CD8-positive, alpha-beta memory T cell (primary cell): ENCODE measurements around the gene OR4D9. TPM values are rescaled to one million over a fixed set of nuclear protein-coding genes. Genes with fewer than 3 reads are reported as not detected.
A peak's percentile ranks its signal among the peaks of the same experiment; 100 is the strongest.

Source experiments
- CTCF ChIA-PET: fragments of 350-600 bp; sonication (Branson Sonifier 250); formaldehyde crosslinking; loops from one replicate; lab custom pipeline; 2021; ENCODE audit warnings: antibody characterized with exemption; lab: Charles Lee
- POLR2A ChIA-PET: fragments of 350-600 bp; sonication (Branson Sonifier 250); formaldehyde crosslinking; loops from one replicate; lab custom pipeline; 2021; ENCODE audit warnings: antibody characterized with exemption; lab: Charles Lee
- DNase-seq, 5 donors: peaks; one replicate each; pipeline versions ENCODE4 v3.0.0 to v3.0.0-alpha.2; 2020 to 2022; ENCODE audit warnings: mixed read lengths in 1 of 5
- H3K27ac ChIP-seq: one replicate; pipeline ENCODE4 v1.7.0; 2013; ENCODE audit warnings: low read depth, mild to moderate bottlenecking, low read length, moderate library complexity
- H3K27me3 ChIP-seq: 2 replicates; pipeline ENCODE4 v1.7.0; 2013; ENCODE audit warnings: low read length, mild to moderate bottlenecking; ENCODE audit not compliant: insufficient read depth, poor library complexity, severe bottlenecking
- H3K36me3 ChIP-seq: 2 replicates; pipeline ENCODE4 v1.7.0; 2013; ENCODE audit warnings: mild to moderate bottlenecking, low read length, moderate library complexity; ENCODE audit not compliant: insufficient read depth
- H3K4me1 ChIP-seq: 2 replicates; pipeline ENCODE4 v1.7.0; 2013; ENCODE audit warnings: mild to moderate bottlenecking, low read length, moderate library complexity; ENCODE audit not compliant: insufficient read depth
- H3K4me3 ChIP-seq: 2 replicates; pipeline ENCODE4 v1.7.0; 2013; ENCODE audit warnings: mild to moderate bottlenecking, low read length
- H3K9me3 ChIP-seq: 2 replicates; pipeline ENCODE4 v1.7.0; 2013; ENCODE audit warnings: mild to moderate bottlenecking, low read length
- H3K27ac Mint-ChIP-seq, 8 donors: one replicate each; pipeline ENCODE4 v1.8.0; 2020 to 2021; ENCODE audit warnings: mixed read lengths in 8 of 8, mild to moderate bottlenecking in 6 of 8, inconsistent platforms in 3 of 8, moderate library complexity in 3 of 8
- H3K27me3 Mint-ChIP-seq, 2 donors: one replicate each; pipeline ENCODE4 v1.8.0; 2020 to 2021; ENCODE audit warnings: mixed read lengths in 2 of 2, mild to moderate bottlenecking in 1 of 2, moderate library complexity in 1 of 2
- H3K36me3 Mint-ChIP-seq, 3 donors: one replicate each; pipeline ENCODE4 v1.8.0; 2020 to 2021; ENCODE audit warnings: mixed read lengths in 3 of 3, inconsistent platforms in 1 of 3, mild to moderate bottlenecking in 1 of 3
- H3K4me1 Mint-ChIP-seq, 3 donors: one replicate each; pipeline ENCODE4 v1.8.0; 2020 to 2021; ENCODE audit warnings: mixed read lengths in 3 of 3, inconsistent platforms in 1 of 3, mild to moderate bottlenecking in 1 of 3
- H3K4me3 Mint-ChIP-seq, 7 donors: one replicate each; pipeline ENCODE4 v1.8.0; 2020 to 2021; ENCODE audit warnings: mixed read lengths in 7 of 7, mild to moderate bottlenecking in 6 of 7, moderate library complexity in 4 of 7, inconsistent platforms in 2 of 7
- H3K9me3 Mint-ChIP-seq, 5 donors: one replicate each; pipeline ENCODE4 v1.8.0; 2020 to 2022; ENCODE audit warnings: mixed read lengths in 5 of 5, mild to moderate bottlenecking in 3 of 5, moderate library complexity in 2 of 5, inconsistent platforms in 1 of 5
- polyA plus RNA-seq: library from polyadenylated mRNA; unstranded; fragments of 300-500 nt; fragmentation: Illumina TruSeq; gene quantifications from one replicate; pipeline ENCODE4 v1.2.3, GENCODE V29; 2021
- total RNA-seq, 2 experiments: library from RNA; stranded (reverse); gene quantifications; one replicate each; pipeline ENCODE4 v1.2.3, GENCODE V29; 2021

Gene OR4D9
- total and polyA plus RNA-seq, 3 experiments from 2014 or later, result not detected

DNA sequence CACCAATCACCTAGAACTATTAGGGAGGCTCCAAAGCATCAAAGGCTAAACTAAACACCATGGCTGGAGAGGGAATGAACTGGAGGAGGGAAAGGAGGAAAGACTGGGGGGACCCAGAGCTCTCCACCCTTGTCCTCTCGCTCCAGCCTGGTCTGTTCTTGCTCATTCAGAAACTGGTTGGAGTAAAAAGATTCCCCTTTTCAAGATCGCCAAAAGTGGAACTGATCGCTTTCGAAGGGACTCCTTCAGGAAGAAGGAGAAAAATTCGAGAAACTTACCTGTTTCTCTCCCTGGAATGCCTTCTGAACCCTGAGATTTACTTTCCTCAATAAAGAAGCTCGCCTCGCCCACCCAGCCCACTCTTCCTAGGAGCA is 46.9 kb downstream of the OR4D9 start:
- peaks cover 0 to 4% (median 2%) of the 10 kb centered on the region in 5 donors for H3K9me3 Mint-ChIP-seq
- Histone ChIP-seq H3K27me3 (no peaks in the 10 kb centered on the region), H3K4me1 (peaks cover 43% of the 10 kb centered on the region), H3K4me3 (no peak overlapping the region), H3K27ac (peak overlapping the region; percentile 52), H3K36me3 (no peaks in the 10 kb centered on the region), H3K9me3 (no peaks in the 10 kb centered on the region)
- peaks cover 0 to 6% (median 2%) of the 10 kb centered on the region in 3 donors for H3K36me3 Mint-ChIP-seq
- no peak for DNase-seq
- peak overlapping the region in 2 of 8 donors; percentile 66 to 99 for H3K27ac Mint-ChIP-seq
- H3K4me3 Mint-ChIP-seq, result peak overlapping the region in 6 of 7 donors; percentile 31 to 82 (median 74)
- ChIA-PET CTCF (interaction anchor here (1.5 to 5.2 kb wide), 4 partner anchors 8 to 111 kb away, joined by 5 to 20 read pairs (median 8); partner anchors contain the start of genes OSBP and PATL1), POLR2A (no interaction called here)
- H3K4me1 Mint-ChIP-seq, result peaks cover 46 to 58% (median 55%) of the 10 kb centered on the region in 3 donors
- peaks cover 0 to 16% of the 10 kb centered on the region in 2 donors for H3K27me3 Mint-ChIP-seq

- ChIA-PET POLR2A (interaction anchor here (1.8 to 2.1 kb wide), 3 partner anchors 10 to 109 kb away, joined by 6 to 35 read pairs (median 21); partner anchors contain the start of genes OSBP and PATL1), CTCF (interaction anchor here (1.0 to 5.2 kb wide), 4 partner anchors 10 to 388 kb away, joined by 3 to 20 read pairs (median 8); partner anchors contain the start of gene OSBP)
- peak overlapping the region; percentile 92 to 99 (median 95) for H3K4me3 Mint-ChIP-seq
- H3K9me3 Mint-ChIP-seq, result peaks cover 0 to 4% (median 2%) of the 10 kb centered on the region in 5 donors
- peaks cover 0 to 6% (median 2%) of the 10 kb centered on the region in 3 donors for H3K36me3 Mint-ChIP-seq
- Histone ChIP-seq H3K9me3 (no peaks in the 10 kb centered on the region), H3K27me3 (no peaks in the 10 kb centered on the region), H3K36me3 (no peaks in the 10 kb centered on the region), H3K27ac (peak overlapping the region; percentile 77), H3K4me1 (peaks cover 43% of the 10 kb centered on the region), H3K4me3 (peak overlapping the region; percentile 98)
- H3K4me1 Mint-ChIP-seq, result peaks cover 44 to 55% (median 55%) of the 10 kb centered on the region in 3 donors
- H3K27me3 Mint-ChIP-seq, result peaks cover 0 to 15% of the 10 kb centered on the region in 2 donors
- peak overlapping the region in 7 of 8 donors; percentile 92 to 99 (median 96) for H3K27ac Mint-ChIP-seq
- DNase-seq, result no peak
Observed at GRCh38 chr11:59559886-59560285, 48.5 kb downstream of the OR4D9 start.

DNA sequence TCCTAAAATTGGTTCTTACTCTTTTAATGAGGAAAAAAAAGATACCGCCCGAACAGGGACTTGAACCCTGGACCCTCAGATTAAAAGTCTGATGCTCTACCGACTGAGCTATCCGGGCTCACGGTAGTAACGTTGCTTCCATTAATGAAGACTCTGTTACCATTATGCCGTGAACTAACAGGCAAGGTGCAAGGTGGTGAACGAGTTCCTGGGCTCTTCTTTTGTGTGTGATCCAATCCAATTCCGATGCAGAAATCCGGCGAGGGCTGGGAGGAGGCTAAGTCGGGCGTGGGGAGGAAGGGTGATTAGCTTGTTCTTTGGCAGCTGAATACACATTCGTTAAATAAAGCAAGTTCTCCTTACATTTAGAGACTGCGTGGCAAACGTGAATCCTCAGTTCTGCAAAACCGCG is 49.0 kb downstream of the OR4D9 start:
- H3K4me1 Mint-ChIP-seq, result peaks cover 44 to 54% (median 54%) of the 10 kb centered on the region in 3 donors
- CTCF ChIA-PET, result interaction anchor here (1.0 to 5.2 kb wide), 8 partner anchors 10 to 402 kb away, joined by 3 to 20 read pairs (median 7); partner anchors contain the start of genes OSBP and PATL1

DNA sequence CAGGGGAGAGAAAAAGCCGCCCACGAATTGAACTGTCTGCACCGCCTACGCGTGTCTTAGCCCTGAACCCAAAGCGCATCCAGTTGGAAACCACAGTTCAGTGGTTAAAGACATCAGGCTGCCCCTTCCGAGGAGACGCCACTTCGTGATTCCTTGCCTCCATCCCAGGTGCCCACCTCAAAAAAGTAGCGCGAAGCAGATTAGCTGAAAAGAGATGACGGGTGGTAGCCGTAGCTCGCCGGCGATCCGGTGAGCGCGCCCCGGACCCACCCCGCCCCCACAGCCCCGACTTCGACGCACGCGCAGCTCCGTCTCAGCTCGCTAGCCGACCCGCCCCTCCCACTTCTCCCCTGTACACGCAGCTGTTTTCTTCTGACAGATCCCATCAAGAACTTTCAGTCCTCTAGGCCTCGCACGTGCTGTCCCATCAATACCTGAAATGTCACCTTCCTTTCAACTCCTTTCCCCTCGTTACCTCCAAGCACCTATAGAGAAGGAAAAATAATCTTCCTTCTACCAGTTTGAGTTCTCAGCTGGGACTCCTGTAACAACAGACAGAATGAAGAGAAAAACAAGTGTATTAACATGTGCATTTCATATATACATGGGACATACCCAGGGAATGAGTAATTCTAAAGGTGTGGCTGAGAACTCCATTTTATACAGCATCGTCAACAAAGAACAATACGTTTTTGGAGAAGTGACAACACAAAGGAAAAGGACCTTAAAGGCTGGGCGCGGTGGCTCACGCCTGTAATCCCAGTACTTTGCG is 49.5 kb downstream of the OR4D9 start:
- peaks cover 0 to 4% (median 2%) of the 10 kb centered on the region in 5 donors for H3K9me3 Mint-ChIP-seq
- Histone ChIP-seq H3K9me3 (no peaks in the 10 kb centered on the region), H3K4me1 (peaks cover 39% of the 10 kb centered on the region), H3K36me3 (no peaks in the 10 kb centered on the region), H3K27ac (peak overlapping the region; percentile 77), H3K4me3 (peak overlapping the region; percentile 98), H3K27me3 (no peaks in the 10 kb centered on the region)
- H3K36me3 Mint-ChIP-seq, result peaks cover 0 to 6% (median 2%) of the 10 kb centered on the region in 3 donors
- POLR2A ChIA-PET, result interaction anchor here (1.8 to 2.1 kb wide), 3 partner anchors 11 to 108 kb away, joined by 6 to 35 read pairs (median 21); partner anchors contain the start of genes OSBP and PATL1
- peaks cover 0 to 13% of the 10 kb centered on the region in 2 donors for H3K27me3 Mint-ChIP-seq
- DNase-seq, result peak; percentile 72 to 86 (median 74)
- H3K4me1 Mint-ChIP-seq, result peaks cover 42 to 52% (median 51%) of the 10 kb centered on the region in 3 donors
- H3K27ac Mint-ChIP-seq, result peak overlapping the region; percentile 92 to 99 (median 96)
- CTCF ChIA-PET, result interaction anchor here (1.0 to 5.2 kb wide), 7 partner anchors 11 to 403 kb away, joined by 3 to 20 read pairs (median 6); partner anchors contain the start of genes OSBP and PATL1
- peak overlapping the region; percentile 92 to 99 (median 95) for H3K4me3 Mint-ChIP-seq

More for the DNA sequence above, 49.0 kb downstream of the OR4D9 start:
- Histone ChIP-seq H3K36me3 (no peaks in the 10 kb centered on the region), H3K27ac (peak overlapping the region; percentile 77), H3K4me3 (peak overlapping the region; percentile 98), H3K4me1 (peaks cover 43% of the 10 kb centered on the region), H3K27me3 (no peaks in the 10 kb centered on the region), H3K9me3 (no peaks in the 10 kb centered on the region)
- H3K4me3 Mint-ChIP-seq, result peak overlapping the region; percentile 92 to 99 (median 95)
- DNase-seq, result peak; percentile 46 to 83 (median 75)
- POLR2A ChIA-PET, result interaction anchor here (1.8 to 2.1 kb wide), 3 partner anchors 10 to 109 kb away, joined by 6 to 35 read pairs (median 21); partner anchors contain the start of genes OSBP and PATL1
- peaks cover 0 to 4% (median 2%) of the 10 kb centered on the region in 5 donors for H3K9me3 Mint-ChIP-seq
- H3K36me3 Mint-ChIP-seq, result peaks cover 0 to 6% (median 2%) of the 10 kb centered on the region in 3 donors
- H3K27me3 Mint-ChIP-seq, result peaks cover 0 to 15% of the 10 kb centered on the region in 2 donors
- H3K27ac Mint-ChIP-seq, result peak overlapping the region; percentile 92 to 99 (median 96)

DNA sequence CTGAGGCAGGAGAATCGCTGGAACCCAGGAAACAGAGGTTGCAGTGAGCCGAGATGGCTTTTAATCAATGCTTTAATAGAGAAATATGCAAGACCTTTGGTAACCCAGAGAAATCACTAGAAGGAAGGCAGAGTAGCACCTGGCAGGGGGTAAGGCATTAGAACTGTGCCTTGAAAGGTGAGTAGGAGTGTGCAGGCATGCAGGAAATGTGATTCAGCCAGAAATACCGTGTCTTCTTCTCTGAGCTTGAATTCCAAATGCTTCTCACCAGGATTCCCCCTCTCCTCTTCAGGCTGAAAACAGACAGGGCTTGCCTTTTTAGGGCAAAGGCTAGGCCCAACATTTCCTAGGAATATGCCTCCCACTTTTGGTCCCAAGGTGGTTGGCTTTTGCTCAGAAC is 51.0 kb downstream of the OR4D9 start:
- Mint-ChIP-seq H3K4me3 (peak overlapping the region in 4 of 7 donors; percentile 20 to 99 (median 64)), H3K27me3 (peaks cover 0 to 9% of the 10 kb centered on the region in 2 donors), H3K4me1 (peaks cover 34 to 46% (median 44%) of the 10 kb centered on the region in 3 donors), H3K27ac (peak overlapping the region in 3 of 8 donors; percentile 43 to 99 (median 85)), H3K36me3 (peaks cover 0 to 6% (median 2%) of the 10 kb centered on the region in 3 donors), H3K9me3 (peaks cover 0 to 4% (median 2%) of the 10 kb centered on the region in 5 donors)
- Histone ChIP-seq H3K27ac (no peak overlapping the region), H3K9me3 (no peaks in the 10 kb centered on the region), H3K4me1 (peaks cover 33% of the 10 kb centered on the region), H3K27me3 (no peaks in the 10 kb centered on the region), H3K36me3 (no peaks in the 10 kb centered on the region), H3K4me3 (no peak overlapping the region)
- ChIA-PET POLR2A (interaction anchor here (0.6 to 0.7 kb wide), 2 partner anchors 11 to 107 kb away, joined by 3 to 6 read pairs; no protein-coding TSS in a partner anchor), CTCF (interaction anchor here (1.8 to 5.2 kb wide), 4 partner anchors 12 to 118 kb away, joined by 5 to 20 read pairs (median 7); partner anchors contain the start of gene PATL1)
- no peak for DNase-seq

Other genes with a start within 250 kb of the OR4D9 start
- gene OR5AN1, start 152.6 kb upstream of the OR4D9 start, total RNA-seq, result not detected
- gene OR5AN1, start 152.6 kb upstream of the OR4D9 start, polyA plus RNA-seq, result not detected
- not detected for gene OR5A2, start 85.1 kb upstream of the OR4D9 start, total RNA-seq
- not detected for gene OR5A2, start 85.1 kb upstream of the OR4D9 start, polyA plus RNA-seq
- not detected for gene OR5A1, start 75.1 kb upstream of the OR4D9 start, total RNA-seq
- not detected for gene OR5A1, start 75.1 kb upstream of the OR4D9 start, polyA plus RNA-seq
- gene OR4D6, start 54.6 kb upstream of the OR4D9 start, total RNA-seq, result not detected
- not detected for gene OR4D6, start 54.6 kb upstream of the OR4D9 start, polyA plus RNA-seq
- gene OR4D10, start 38.2 kb upstream of the OR4D9 start, total RNA-seq, result not detected
- not detected for gene OR4D10, start 38.2 kb upstream of the OR4D9 start, polyA plus RNA-seq
- not detected for gene OR4D11, start 8.0 kb upstream of the OR4D9 start, total RNA-seq
- not detected for gene OR4D11, start 8.0 kb upstream of the OR4D9 start, polyA plus RNA-seq
- gene OSBP, start 104.2 kb downstream of the OR4D9 start, total RNA-seq, result 10 to 100 TPM; 37.8 to 38.4 TPM
- 32.3 TPM for gene OSBP, start 104.2 kb downstream of the OR4D9 start, polyA plus RNA-seq
- gene PATL1, start 157.5 kb downstream of the OR4D9 start, total RNA-seq, result 10 to 100 TPM; 61.3 to 65.8 TPM
- 7.5 TPM for gene PATL1, start 157.5 kb downstream of the OR4D9 start, polyA plus RNA-seq
- gene OR10V1, start 202.3 kb downstream of the OR4D9 start, total RNA-seq, result not detected
- not detected for gene OR10V1, start 202.3 kb downstream of the OR4D9 start, polyA plus RNA-seq
- 1 to 10 TPM; 5.5 to 6.7 TPM for gene STX3, start 243.8 kb downstream of the OR4D9 start, total RNA-seq
- gene STX3, start 243.8 kb downstream of the OR4D9 start, polyA plus RNA-seq, result 6.8 TPM